HCT116 (cell line): ENCODE data around the gene TMEM140. TPM values are rescaled to one million over a fixed set of nuclear protein-coding genes. Genes with fewer than 3 reads are reported as not detected.

Source experiments
- ATAC-seq: fragments of 200-7000 bp; cut with Tn5 transposase; 2 replicates; pipeline ENCODE4 v1.9.1; 2020; ENCODE audit warnings: mild to moderate bottlenecking, moderate library complexity
- BruUV-seq: library from RNA; stranded (reverse); fragments of 400-500 nt; replicated peaks from 2 replicates; lab custom pipeline; 2021; lab: Mats Ljungman, UMichigan
- CTCF ChIA-PET: fragments of 300-600 bp; sonication (Branson Sonifier 250); formaldehyde crosslinking; loops from one replicate; lab custom pipeline; 2021; ENCODE audit warnings: antibody characterized with exemption; lab: Charles Lee
- POLR2A ChIA-PET: fragments of 300-600, 350-600 bp; sonication (Branson Sonifier 250); formaldehyde crosslinking; loops from one replicate; lab custom pipeline; 2021; ENCODE audit warnings: antibody characterized with exemption; lab: Charles Lee
- RAD21 ChIA-PET, 2 experiments: fragments of 300-600 bp; sonication (Branson Sonifier 250); formaldehyde crosslinking; loops; one replicate each; lab custom pipeline; 2023; ENCODE audit warnings: low total read pairs in 2 of 2; ENCODE audit not compliant: uncharacterized antibody in 2 of 2, unreplicated experiment in 2 of 2, low non-redundant PET in 1 of 2; lab: Charles Lee
- DNase-seq: peaks from one replicate; pipeline ENCODE4 v3.0.0-alpha.2; 2010; ENCODE audit warnings: low read depth, low spot score
- H2AFZ ChIP-seq: fragments of 200-600 bp; shearing (Covaris generic), sonication (generic); 2 replicates; pipeline ENCODE4 v1.6.1; 2017; ENCODE audit warnings: low read depth, mixed run types, mixed read lengths, antibody characterized with exemption, low read length; ENCODE audit not compliant: poor library complexity, severe bottlenecking
- H3K27ac ChIP-seq: 2 replicates; pipeline ENCODE4 v1.5.1; 2012; ENCODE audit warnings: low read depth, low read length
- H3K27me3 ChIP-seq: fragments of 200-600 bp; sonication (generic); 2 replicates; pipeline ENCODE4 v1.6.1; 2016; ENCODE audit warnings: mixed run types, low read length, mixed read lengths; ENCODE audit not compliant: insufficient read depth
- H3K36me3 ChIP-seq, 2 experiments: fragments of 200-500 bp in 1 of 2; fragments of 200-600 bp in 1 of 2; sonication (Bioruptor generic) in 1 of 2; sonication (generic) in 1 of 2; 2 replicates each; pipeline versions ENCODE4 v1.5.1 to v1.6.1; 2014 to 2016; ENCODE audit warnings: low read length in 2 of 2, inconsistent platforms in 1 of 2, mixed read lengths in 1 of 2, mixed run types in 1 of 2; ENCODE audit not compliant: insufficient read depth in 2 of 2, control insufficient read depth in 1 of 2
- H3K4me1 ChIP-seq, 2 experiments: fragments of 200-600 bp in 1 of 2; sonication (generic) in 1 of 2; 2 replicates each; pipeline versions ENCODE4 v1.5.1 to v1.6.1; 2012 to 2017; ENCODE audit warnings: low read length in 2 of 2, inconsistent platforms in 1 of 2, mild to moderate bottlenecking in 1 of 2, mixed read lengths in 1 of 2, mixed run types in 1 of 2, moderate library complexity in 1 of 2; ENCODE audit not compliant: insufficient read depth in 2 of 2, control insufficient read depth in 1 of 2
- H3K4me2 ChIP-seq: fragments of 200-600 bp; sonication (generic); 2 replicates; pipeline ENCODE4 v1.6.1; 2017; ENCODE audit warnings: mixed run types, low read length, mixed read lengths
- H3K4me3 ChIP-seq, 2 experiments: fragments of 200-600 bp in 1 of 2; sonication (generic) in 1 of 2; replicated peaks in 1 of 2; 2 replicates each; pipeline ENCODE4 v1.5.1; 2011 to 2016; ENCODE audit warnings: low read length in 2 of 2, control low read depth in 1 of 2, low read depth in 1 of 2, mild to moderate bottlenecking in 1 of 2, mixed read lengths in 1 of 2, mixed run types in 1 of 2
- H3K79me2 ChIP-seq: fragments of 200-600 bp; sonication (generic); 2 replicates; pipeline ENCODE4 v1.6.1; 2017; ENCODE audit warnings: mild to moderate bottlenecking, mixed run types, low read length, moderate library complexity, mixed read lengths; ENCODE audit not compliant: insufficient read depth
- H3K9ac ChIP-seq: fragments of 200-600 bp; sonication (generic); 2 replicates; pipeline ENCODE4 v1.6.1; 2016; ENCODE audit warnings: low read length, mixed read lengths
- H3K9me2 ChIP-seq: fragments of 200-600 bp; sonication (generic), shearing (Covaris generic); 2 replicates; pipeline ENCODE4 v1.6.1; 2017; ENCODE audit warnings: mixed run types, mild to moderate bottlenecking, moderate library complexity; ENCODE audit not compliant: insufficient read depth
- H3K9me3 ChIP-seq, 2 experiments: fragments of 200-500 bp in 1 of 2; fragments of 200-600 bp in 1 of 2; sonication (Bioruptor generic) in 1 of 2; sonication (generic) in 1 of 2; 2 replicates each; pipeline ENCODE4 v1.6.1; 2014 to 2017; ENCODE audit warnings: low read length in 2 of 2, mixed read lengths in 2 of 2, inconsistent platforms in 1 of 2, low read depth in 1 of 2, mild to moderate bottlenecking in 1 of 2, mixed run types in 1 of 2, moderate library complexity in 1 of 2; ENCODE audit not compliant: control insufficient read depth in 1 of 2, insufficient read depth in 1 of 2
- H4K20me1 ChIP-seq: fragments of 200-600 bp; sonication (generic), shearing (Covaris generic); 2 replicates; pipeline ENCODE4 v1.6.1; 2017; ENCODE audit warnings: mixed run types, mild to moderate bottlenecking, moderate library complexity; ENCODE audit not compliant: insufficient read depth
- ATF3 ChIP-seq: IDR thresholded peaks from 2 replicates; pipeline ENCODE4 v1.6.1; 2012
- CBX3 ChIP-seq: IDR thresholded peaks from 2 replicates; pipeline ENCODE4 v1.6.1; 2012; ENCODE audit warnings: low read depth
- CTCF ChIP-seq, 3 experiments: fragments of 200-600 bp in 1 of 3; sonication (generic) in 1 of 3; IDR thresholded peaks in 2 of 3; conservative IDR thresholded peaks in 1 of 3; 2 replicates each; pipeline ENCODE4 v1.5.1; 2012 to 2017; ENCODE audit warnings: low read depth in 2 of 3, low read length in 2 of 3, antibody characterized with exemption in 1 of 3, borderline replicate concordance in 1 of 3, control low read depth in 1 of 3, mild to moderate bottlenecking in 1 of 3, mixed read lengths in 1 of 3, mixed run types in 1 of 3, moderate library complexity in 1 of 3; ENCODE audit not compliant: insufficient read depth in 1 of 3
- ELF1 ChIP-seq: IDR thresholded peaks from 2 replicates; pipeline ENCODE4 v1.6.1; 2012; ENCODE audit warnings: low read depth, borderline replicate concordance
- EZH2 ChIP-seq: fragments of 200-600 bp; sonication (generic); IDR thresholded peaks from 2 replicates; pipeline ENCODE4 v1.6.1; 2017; ENCODE audit warnings: antibody characterized with exemption, mixed run types
- EZH2phosphoT487 ChIP-seq: fragments of 200-600 bp; IDR thresholded peaks from 2 replicates; pipeline ENCODE4 v1.6.1; 2018; ENCODE audit warnings: antibody characterized with exemption, borderline replicate concordance
- FOSL1 ChIP-seq: IDR thresholded peaks from 2 replicates; pipeline ENCODE4 v1.6.1; 2012; ENCODE audit warnings: low read depth
- MAX ChIP-seq: IDR thresholded peaks from 2 replicates; pipeline ENCODE4 v1.6.1; 2012
- POLR2A ChIP-seq: IDR thresholded peaks from 2 replicates; pipeline ENCODE4 v1.7.0; 2011; ENCODE audit warnings: borderline replicate concordance; ENCODE audit not compliant: insufficient read depth, insufficient read length; ENCODE audit errors: extremely low read depth
- SIN3A ChIP-seq: IDR thresholded peaks from 2 replicates; pipeline ENCODE4 v1.6.1; 2012; ENCODE audit warnings: low read depth
- SP1 ChIP-seq: IDR thresholded peaks from 2 replicates; pipeline ENCODE4 v1.6.1; 2012; ENCODE audit warnings: low read depth
- TCF7L2 ChIP-seq: IDR thresholded peaks from 2 replicates; pipeline ENCODE4 v1.7.0; 2011; ENCODE audit warnings: borderline replicate concordance, inconsistent platforms; ENCODE audit not compliant: insufficient read depth, insufficient read length; ENCODE audit errors: extremely low read depth
- YY1 ChIP-seq: IDR thresholded peaks from 2 replicates; pipeline ENCODE4 v1.6.1; 2011; ENCODE audit warnings: low read length, low read depth, moderate library complexity, mild to moderate bottlenecking; ENCODE audit not compliant: insufficient replicate concordance; ENCODE audit errors: extremely low read depth
- ZBTB33 ChIP-seq: IDR thresholded peaks from 2 replicates; pipeline ENCODE4 v1.6.1; 2011; ENCODE audit warnings: mild to moderate bottlenecking, low read length, moderate library complexity; ENCODE audit not compliant: insufficient replicate concordance; ENCODE audit errors: extremely low read depth
- ZFX ChIP-seq: fragments of 450-650 bp; IDR thresholded peaks from 2 replicates; pipeline ENCODE4 v1.6.1; 2017
- ZNF274 ChIP-seq: fragments of 200-500 bp; sonication (Bioruptor generic); IDR thresholded peaks from 2 replicates; pipeline ENCODE4 v1.6.1; 2014; ENCODE audit warnings: mild to moderate bottlenecking, low read depth, low read length, inconsistent platforms
- intact Hi-C: fragments of 100-400 bp; cut with micrococcal nuclease; formaldehyde crosslinking; loops from 2 replicates; pipeline ENCODE4 v1.10.0; 2022
- total RNA-seq: library from RNA; stranded (reverse); gene quantifications from one replicate; pipeline ENCODE4 v1.2.1, GENCODE V29; 2021; ENCODE audit not compliant: unreplicated experiment

The TMEM140 gene
- total RNA-seq, 1 experiment from 2014 or later = not detected

GRCh38 chr7:135166338-135166990 is 18.6 kb downstream of the TMEM140 start (continued):
- TF ChIP-seq ZNF274 = no peak
- no peak for TF ChIP-seq ZBTB33
- TF ChIP-seq FOSL1 = no peak
- no peak for TF ChIP-seq ELF1
- no peak for TF ChIP-seq POLR2A

- BruUV-seq = no TSS peak
- no peaks in the 10 kb centered on the region for H3K27me3 ChIP-seq
- no peak overlapping the region for H3K4me3 ChIP-seq
- peaks cover 3% of the 10 kb centered on the region; the same call in 1 of the 2 replicates for H4K20me1 ChIP-seq
- no peaks in the 10 kb centered on the region for H3K9me2 ChIP-seq
- no peak overlapping the region for H3K9ac ChIP-seq
- DNase-seq (no peak), ATAC-seq (no peak)
- peaks cover 0 to 18% of the 10 kb centered on the region in 2 experiments; a peak in 2 of 4 replicates for H3K4me1 ChIP-seq
- no peak overlapping the region for H3K27ac ChIP-seq
- no peaks in the 10 kb centered on the region for H3K9me3 ChIP-seq
- H3K79me2 ChIP-seq = peaks cover 29% of the 10 kb centered on the region
- peaks cover 7 to 40% of the 10 kb centered on the region in 2 experiments; a peak in 2 of 4 replicates for H3K36me3 ChIP-seq
- RAD21 ChIA-PET = no interaction called here
- H2AFZ ChIP-seq = no peak overlapping the region
- H3K4me2 ChIP-seq = no peak overlapping the region
- CTCF ChIA-PET = no interaction called here
- intact Hi-C loops = loop anchor here (10.0 kb wide), 2 partner anchors 273 to 473 kb away; no protein-coding TSS in a partner anchor
- POLR2A ChIA-PET = no interaction called here
- TF ChIP-seq EZH2 = no peak
- no peak for TF ChIP-seq ZNF274
- no peak for TF ChIP-seq MAX
- TF ChIP-seq ZBTB33 = no peak
- no peak for TF ChIP-seq CBX3
- no peak for TF ChIP-seq ELF1
- TF ChIP-seq SIN3A = no peak
- no peak for TF ChIP-seq ZFX
- TF ChIP-seq CTCF (IDR thresholded peaks at IDR 0.05 in 2 of 3, conservative IDR thresholded peaks at IDR 0.05 in 1 of 3; ENCODE audit: borderline replicate concordance in 1 of 3, insufficient read depth in 1 of 3, low read depth in 2 of 3, low read length in 2 of 3) = no peak
- TF ChIP-seq SP1 = no peak
- no peak for TF ChIP-seq YY1
- no peak for TF ChIP-seq FOSL1
- no peak for TF ChIP-seq ATF3
- no peak for TF ChIP-seq EZH2phosphoT487
- no peak for TF ChIP-seq POLR2A
- no peak for TF ChIP-seq TCF7L2
Measured at GRCh38 chr7:135167365-135167917, 19.6 kb downstream of the TMEM140 start.
